Right lobe of liver (tissue), 4 donors: ENCODE measurements around the gene CACNB2.

Experiments used
- CTCF ChIP-seq, 4 donors: fragments of 200-600 bp in 3 of 4; fragments of 450-650 bp in 1 of 4; IDR thresholded peaks; one replicate each; pipeline versions ENCODE4 v1.5.1 to v1.8.0; 2016 to 2022; ENCODE audit warnings: antibody characterized with exemption in 4 of 4, mild to moderate bottlenecking in 2 of 4
- POLR2A ChIP-seq: fragments of 450-650 bp; IDR thresholded peaks from one replicate; pipeline ENCODE4 v1.6.1; 2017; ENCODE audit warnings: antibody characterized with exemption, mild to moderate bottlenecking
- donor health status: DM: no; HTN: no; CAD: no.
- donor health status: DM: no; HTN: no; CAD: no.
- donor health status: DM: no; HTN: yes; CAD: no.

- TF ChIP-seq CTCF (IDR thresholded peaks at IDR 0.05) (no peak), POLR2A (no peak)
Observed at GRCh38 chr10:18142151-18142550, 1.9 kb downstream of the CACNB2 start.
